Prostate gland (tissue), 2 donors: ENCODE data around the gene LPP. TPM values are rescaled to one million over a fixed set of nuclear protein-coding genes. Genes with fewer than 3 reads are reported as not detected.

ENCODE experiments used
- DNase-seq: peaks from one replicate; pipeline ENCODE4 v3.0.0-alpha.2; 2019; ENCODE audit warnings: low spot score
- H3K27ac ChIP-seq, 2 donors: fragments of 200-600 bp; sonication (generic); 2 replicates each; pipeline ENCODE4 v1.5.1; 2017 to 2019
- H3K27me3 ChIP-seq: fragments of 200-600 bp; sonication (generic); replicated peaks from 2 replicates; pipeline ENCODE4 v1.5.1; 2019; ENCODE audit not compliant: insufficient read depth
- H3K36me3 ChIP-seq, 2 donors: fragments of 200-600 bp; sonication (generic); 1 replicate in 1 of 2; 2 replicates in 1 of 2; pipeline versions ENCODE4 v1.5.1 to v1.8.1; 2017 to 2019
- H3K4me1 ChIP-seq: fragments of 200-600 bp; sonication (generic); replicated peaks from 2 replicates; pipeline ENCODE4 v1.5.1; 2019
- H3K4me3 ChIP-seq, 2 donors: fragments of 200-600 bp; sonication (generic); 2 replicates each; pipeline ENCODE4 v1.5.1; 2017 to 2019
- H3K9me3 ChIP-seq: fragments of 200-600 bp; sonication (generic); 2 replicates; pipeline ENCODE4 v1.5.1; 2017
- POLR2A ChIP-seq: fragments of 450-650 bp; IDR thresholded peaks from one replicate; pipeline ENCODE4 v1.6.1; 2016; ENCODE audit warnings: antibody characterized with exemption, mild to moderate bottlenecking
- POLR2AphosphoS5 ChIP-seq: sonication (generic); formaldehyde crosslinking; IDR thresholded peaks from one replicate; pipeline ENCODE4 v1.6.1; 2017; ENCODE audit warnings: antibody characterized with exemption
- WGBS: methylation state at CpG from one replicate; pipeline ENCODE4 v1.1.5; 2018; 5-methylcytosine and 5-hydroxymethylcytosine counted together
- intact Hi-C: fragments of 100-400 bp; cut with DNase I; formaldehyde crosslinking; loops from one replicate; pipeline ENCODE4 v1.14.2; 2022
- total RNA-seq, 2 donors: library from RNA; depleted of rRNA; stranded (reverse); fragments of >200 nt; gene quantifications; one replicate each; pipeline ENCODE4 v1.1.0, GENCODE V29; 2016
- TF ChIP-seq, protein P1 (sequence below), 4 experiments: fragments of 200-600 bp in 2 of 4; fragments of 450-650 bp in 2 of 4; sonication (generic) in 2 of 4; IDR thresholded peaks; 1 replicate in 3 of 4; 2 replicates in 1 of 4; pipeline ENCODE4 v1.5.1; 2016 to 2019; ENCODE audit warnings: antibody characterized with exemption in 4 of 4, mild to moderate bottlenecking in 2 of 4, moderate library complexity in 2 of 4

Gene LPP
- total RNA-seq, 2 donors from 2014 or later = 219 to 248 TPM

DNA sequence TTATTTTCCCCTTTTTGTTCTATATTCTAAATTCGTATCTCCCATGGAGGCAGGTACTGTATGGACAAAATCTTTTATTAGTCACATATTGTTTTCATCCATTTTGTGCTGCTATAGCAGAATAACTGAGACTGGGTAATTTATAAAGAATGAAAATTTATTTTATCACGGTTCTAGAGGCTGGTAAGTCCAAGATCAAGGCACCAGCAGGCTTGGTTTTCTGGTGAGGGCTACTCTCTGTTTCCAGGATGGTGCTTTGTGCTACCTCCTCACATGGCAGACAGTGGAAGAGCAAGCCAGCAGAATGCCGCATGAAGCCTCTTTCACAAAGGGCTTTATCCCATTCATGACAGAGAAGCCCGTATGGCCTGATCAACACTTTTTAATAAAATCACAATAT is 595.9 kb downstream of the LPP start:
- intact Hi-C loops = no loop called here
- no peaks in the 10 kb centered on the region for H3K4me1 ChIP-seq
- TF ChIP-seq, protein P1, sequence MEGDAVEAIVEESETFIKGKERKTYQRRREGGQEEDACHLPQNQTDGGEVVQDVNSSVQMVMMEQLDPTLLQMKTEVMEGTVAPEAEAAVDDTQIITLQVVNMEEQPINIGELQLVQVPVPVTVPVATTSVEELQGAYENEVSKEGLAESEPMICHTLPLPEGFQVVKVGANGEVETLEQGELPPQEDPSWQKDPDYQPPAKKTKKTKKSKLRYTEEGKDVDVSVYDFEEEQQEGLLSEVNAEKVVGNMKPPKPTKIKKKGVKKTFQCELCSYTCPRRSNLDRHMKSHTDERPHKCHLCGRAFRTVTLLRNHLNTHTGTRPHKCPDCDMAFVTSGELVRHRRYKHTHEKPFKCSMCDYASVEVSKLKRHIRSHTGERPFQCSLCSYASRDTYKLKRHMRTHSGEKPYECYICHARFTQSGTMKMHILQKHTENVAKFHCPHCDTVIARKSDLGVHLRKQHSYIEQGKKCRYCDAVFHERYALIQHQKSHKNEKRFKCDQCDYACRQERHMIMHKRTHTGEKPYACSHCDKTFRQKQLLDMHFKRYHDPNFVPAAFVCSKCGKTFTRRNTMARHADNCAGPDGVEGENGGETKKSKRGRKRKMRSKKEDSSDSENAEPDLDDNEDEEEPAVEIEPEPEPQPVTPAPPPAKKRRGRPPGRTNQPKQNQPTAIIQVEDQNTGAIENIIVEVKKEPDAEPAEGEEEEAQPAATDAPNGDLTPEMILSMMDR (IDR thresholded peaks at IDR 0.05) = no peak
- TF ChIP-seq POLR2A (no peak), POLR2AphosphoS5 (no peak)
- no peaks in the 10 kb centered on the region for H3K27me3 ChIP-seq
- H3K4me3 ChIP-seq = no peak overlapping the region
- no peak overlapping the region for H3K27ac ChIP-seq
- H3K9me3 ChIP-seq = no peaks in the 10 kb centered on the region
- 98% methylated on average over 4 of the region's 4 CpGs for WGBS
- DNase-seq = no peak
- H3K36me3 ChIP-seq = no peaks in the 10 kb centered on the region

DNA sequence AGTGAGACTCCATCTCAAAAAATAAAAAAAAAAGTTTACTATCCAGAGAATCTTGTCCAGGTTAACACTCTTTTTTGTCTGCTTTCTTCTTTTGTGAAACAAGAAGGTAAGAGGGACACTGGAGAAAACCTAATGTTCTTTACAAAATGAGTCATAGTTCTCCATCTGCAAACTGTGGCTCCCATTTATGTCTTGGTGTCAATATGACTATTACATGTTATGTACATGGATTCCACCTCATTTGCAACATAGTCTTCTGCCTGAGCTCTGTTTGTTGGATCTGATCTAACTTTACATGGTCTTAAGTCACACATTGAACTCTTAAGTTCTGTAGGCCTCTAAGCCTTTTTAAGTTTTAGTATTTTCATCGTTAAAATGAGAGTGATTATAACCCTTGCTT is 596.7 kb downstream of the LPP start:
- WGBS = 64% methylated on average over 1 of the region's 1 CpG
- Histone ChIP-seq H3K27me3 (no peaks in the 10 kb centered on the region), H3K27ac (no peak overlapping the region), H3K36me3 (no peaks in the 10 kb centered on the region), H3K9me3 (no peaks in the 10 kb centered on the region), H3K4me1 (no peaks in the 10 kb centered on the region), H3K4me3 (no peak overlapping the region)
- intact Hi-C loops = no loop called here
- TF ChIP-seq POLR2AphosphoS5 (no peak), POLR2A (no peak)
- TF ChIP-seq, protein P1 (IDR thresholded peaks at IDR 0.05) = no peak
- no peak for DNase-seq

DNA sequence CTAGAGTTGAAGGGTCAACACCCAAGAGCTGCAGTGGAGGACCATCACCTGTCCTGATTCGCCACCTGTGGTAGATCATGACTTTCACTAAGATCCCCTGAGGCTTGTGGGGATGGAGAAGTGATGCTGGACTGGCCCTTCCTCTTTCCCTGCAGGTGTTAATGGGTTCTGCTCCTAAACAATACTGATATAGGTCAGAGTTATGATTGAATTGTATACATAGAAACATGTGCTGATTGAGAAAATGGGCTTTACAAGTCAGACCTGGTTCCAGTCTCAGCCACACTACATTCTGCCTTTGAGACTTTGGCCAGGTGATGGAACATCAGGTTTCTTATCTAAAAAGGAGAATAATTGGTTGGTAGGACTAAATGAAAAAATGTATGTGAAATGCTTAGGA is 598.9 kb downstream of the LPP start:
- 100% methylated on average over 1 of the region's 1 CpG for WGBS
- Histone ChIP-seq H3K36me3 (no peaks in the 10 kb centered on the region), H3K27ac (no peak overlapping the region), H3K27me3 (no peaks in the 10 kb centered on the region), H3K4me3 (no peak overlapping the region), H3K4me1 (no peaks in the 10 kb centered on the region), H3K9me3 (no peaks in the 10 kb centered on the region)
- TF ChIP-seq, protein P1 (IDR thresholded peaks at IDR 0.05) = no peak
- no peak for TF ChIP-seq POLR2A
- no peak for DNase-seq
- intact Hi-C loops = no loop called here

DNA sequence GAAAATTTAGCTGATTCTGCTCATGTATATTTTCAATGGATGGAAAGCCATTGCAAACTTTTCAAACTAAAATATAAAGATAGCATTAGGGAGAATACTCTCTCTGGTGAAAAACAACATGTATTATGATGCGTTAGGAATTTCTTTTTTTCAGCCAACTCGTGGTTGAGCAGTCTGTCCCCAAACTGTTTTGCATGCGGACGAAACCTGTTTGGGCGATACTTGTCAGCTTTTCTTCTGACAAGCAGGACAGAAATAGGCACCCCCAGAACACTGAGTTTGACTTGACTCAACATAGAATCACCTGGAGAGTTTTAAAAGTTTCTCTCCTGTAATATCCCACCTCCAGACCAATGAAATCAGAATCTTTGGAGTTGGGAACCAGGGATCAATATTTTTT is 600.3 kb downstream of the LPP start:
- Histone ChIP-seq H3K36me3 (no peaks in the 10 kb centered on the region), H3K9me3 (no peaks in the 10 kb centered on the region), H3K27ac (no peak overlapping the region), H3K27me3 (no peaks in the 10 kb centered on the region), H3K4me3 (no peak overlapping the region), H3K4me1 (no peaks in the 10 kb centered on the region)
- TF ChIP-seq, protein P1 (IDR thresholded peaks at IDR 0.05) = no peak
- TF ChIP-seq POLR2A = no peak
- TF ChIP-seq POLR2AphosphoS5 = no peak
- intact Hi-C loops = no loop called here
- 86% methylated on average over 5 of the region's 5 CpGs for WGBS
- DNase-seq = no peak

DNA sequence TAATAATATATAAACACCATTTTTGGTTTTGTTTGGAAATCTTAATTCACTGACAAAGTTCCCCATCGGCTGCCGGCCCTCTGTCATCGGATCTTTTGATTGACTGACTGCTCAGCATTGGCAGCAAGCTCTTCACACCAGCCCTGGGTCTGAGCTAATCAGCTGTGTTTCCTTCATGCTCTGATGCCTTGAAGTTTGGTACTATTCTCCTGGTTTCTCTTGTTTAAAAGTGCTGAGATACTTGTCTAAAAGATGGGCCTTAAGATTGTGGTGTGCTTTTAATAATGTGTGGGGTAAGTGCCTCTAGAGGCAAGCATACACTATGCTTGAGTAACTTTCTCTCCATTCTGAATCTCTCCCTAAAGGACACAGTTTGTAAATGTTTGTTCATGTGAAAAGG is 602.3 kb downstream of the LPP start:
- Histone ChIP-seq H3K9me3 (no peaks in the 10 kb centered on the region), H3K4me1 (no peaks in the 10 kb centered on the region), H3K27ac (no peak overlapping the region), H3K36me3 (no peaks in the 10 kb centered on the region), H3K27me3 (no peaks in the 10 kb centered on the region), H3K4me3 (no peak overlapping the region)
- WGBS = 98% methylated on average over 3 of the region's 3 CpGs
- intact Hi-C loops = no loop called here
- TF ChIP-seq, protein P1 (IDR thresholded peaks at IDR 0.05) = no peak
- TF ChIP-seq POLR2A (no peak), POLR2AphosphoS5 (no peak)
- no peak for DNase-seq
